PC-9 (cell line): Measurements from ENCODE around the gene PROSER2. TPM values are rescaled to one million over a fixed set of nuclear protein-coding genes. Genes with fewer than 3 reads are reported as not detected.

ENCODE experiments used
- BruUV-seq: library from RNA; stranded (reverse); fragments of 400-500 nt; replicated peaks from 2 replicates; lab custom pipeline; 2021; lab: Mats Ljungman, UMichigan
- CTCF ChIA-PET: fragments of 300-600 bp; sonication (Branson Sonifier 250); formaldehyde crosslinking; loops from one replicate; lab custom pipeline; 2022; ENCODE audit warnings: antibody characterized with exemption; lab: Charles Lee
- POLR2A ChIA-PET: fragments of 300-600 bp; sonication (Branson Sonifier 250); formaldehyde crosslinking; loops from one replicate; lab custom pipeline; 2022; ENCODE audit warnings: antibody characterized with exemption; ENCODE audit not compliant: unreplicated experiment; lab: Charles Lee
- DNase-seq, 2 experiments: peaks; one replicate each; pipeline versions ENCODE4 v3.0.0 to v3.0.0-alpha.2; 2015 to 2022; ENCODE audit warnings: mixed read lengths in 1 of 2
- H2AFZ ChIP-seq: fragments of 200-600 bp; sonication (generic); 2 replicates; pipeline ENCODE4 v1.8.1; 2017; ENCODE audit warnings: antibody characterized with exemption
- H3F3A ChIP-seq: fragments of 200-600 bp; sonication (generic); 2 replicates; pipeline ENCODE4 v1.8.1; 2017; ENCODE audit warnings: antibody characterized with exemption, mild to moderate bottlenecking, low read depth; ENCODE audit not compliant: insufficient read depth
- H3K27ac ChIP-seq: fragments of 200-600 bp; sonication (generic); 2 replicates; pipeline ENCODE4 v1.6.1; 2016; ENCODE audit warnings: mixed run types
- H3K27me3 ChIP-seq: fragments of 200-600 bp; sonication (generic); 2 replicates; pipeline ENCODE4 v1.6.1; 2016; ENCODE audit warnings: low read depth, mixed run types; ENCODE audit not compliant: insufficient read depth
- H3K36me3 ChIP-seq: fragments of 200-600 bp; sonication (generic); 2 replicates; pipeline ENCODE4 v1.6.1; 2016; ENCODE audit warnings: low read depth, mixed run types
- H3K4me1 ChIP-seq: fragments of 200-600 bp; sonication (generic); replicated peaks from 2 replicates; pipeline ENCODE4 v1.6.1; 2016; ENCODE audit warnings: mixed run types; ENCODE audit not compliant: insufficient read depth
- H3K4me2 ChIP-seq: fragments of 200-600 bp; sonication (generic); 2 replicates; pipeline ENCODE4 v1.6.1; 2017; ENCODE audit warnings: mixed run types
- H3K4me3 ChIP-seq: fragments of 200-600 bp; sonication (generic); 2 replicates; pipeline ENCODE4 v1.6.1; 2016; ENCODE audit warnings: mixed run types
- H3K79me2 ChIP-seq: fragments of 200-600 bp; sonication (generic); 2 replicates; pipeline ENCODE4 v1.6.1; 2017; ENCODE audit warnings: low read depth, mixed run types
- H3K9me2 ChIP-seq: fragments of 200-600 bp; sonication (generic); 2 replicates; pipeline ENCODE4 v1.8.1; 2017; ENCODE audit warnings: mild to moderate bottlenecking; ENCODE audit not compliant: insufficient read depth
- H3K9me3 ChIP-seq: fragments of 200-600 bp; sonication (generic); 2 replicates; pipeline ENCODE4 v1.8.1; 2016; ENCODE audit warnings: low read depth; ENCODE audit not compliant: insufficient read depth
- H4K20me1 ChIP-seq: fragments of 200-600 bp; sonication (generic); 2 replicates; pipeline ENCODE4 v1.8.1; 2017; ENCODE audit not compliant: insufficient read depth
- CTCF ChIP-seq: fragments of 200-600 bp; sonication (generic); conservative IDR thresholded peaks from 2 replicates; pipeline ENCODE4 v1.6.1; 2017; ENCODE audit warnings: mixed run types, antibody characterized with exemption, mild to moderate bottlenecking, moderate library complexity
- EZH2 ChIP-seq: fragments of 200-600 bp; sonication (generic); IDR thresholded peaks from 2 replicates; pipeline ENCODE4 v1.8.0; 2017; ENCODE audit warnings: antibody characterized with exemption, low read depth
- intact Hi-C: fragments of 100-400 bp; cut with micrococcal nuclease; formaldehyde crosslinking; loops from one replicate; pipeline ENCODE4 v1.10.0; 2022; ENCODE audit not compliant: unreplicated experiment
- total RNA-seq: library from RNA; stranded (reverse); gene quantifications from 2 replicates; pipeline ENCODE4 v1.2.3, GENCODE V29; 2021

Gene PROSER2
- total RNA-seq, 1 experiment from 2014 or later: 66.6 TPM

GRCh38 chr10:11822809-11823121 is 391 bp upstream of the PROSER2 start:
- H2AFZ ChIP-seq: peak overlapping the region; percentile 75

GRCh38 chr10:11823989-11824346 is 812 bp downstream of the PROSER2 start:
- Histone ChIP-seq H3K27me3 (no peaks in the 10 kb centered on the region), H2AFZ (peak overlapping the region; percentile 75), H3K4me3 (peak overlapping the region; percentile 92), H3K79me2 (peaks cover 62% of the 10 kb centered on the region), H3K4me2 (peak overlapping the region; percentile 98), H3K27ac (peak overlapping the region; percentile 73), H3K36me3 (0 out of 2 replicates have a peak, but pooled peaks cover 6% of the 10 kb centered on the region), H3K9me3 (no peaks in the 10 kb centered on the region), H3K4me1 (peaks cover 65% of the 10 kb centered on the region), H4K20me1 (peaks cover 23% of the 10 kb centered on the region; the same call in 1 of the 2 replicates), H3K9me2 (no peaks in the 10 kb centered on the region), H3F3A (peaks cover 21% of the 10 kb centered on the region)
- ChIA-PET POLR2A (no interaction called here), CTCF (no interaction called here)
- no peak for DNase-seq
- no TSS peak for BruUV-seq
- no peak for TF ChIP-seq EZH2
- no peak for TF ChIP-seq CTCF
- intact Hi-C loops: loop anchor here (2.0 to 10.0 kb wide), 2 partner anchors 51 to 209 kb away; partner anchors contain the start of gene USP6NL

More at GRCh38 chr10:11822809-11823121, 391 bp upstream of the PROSER2 start:
- ChIA-PET POLR2A (no interaction called here), CTCF (interaction anchor here (0.6 to 0.9 kb wide), 2 partner anchors 164 to 951 kb away, joined by 3 to 6 read pairs; no protein-coding TSS in a partner anchor)
- Histone ChIP-seq H3K4me1 (peaks cover 59% of the 10 kb centered on the region), H3K36me3 (0 out of 2 replicates have a peak, but pooled peaks cover 6% of the 10 kb centered on the region), H3K27ac (peak overlapping the region; percentile 39; the same call in 1 of the 2 replicates), H3K4me3 (peak overlapping the region; percentile 92), H3K9me3 (no peaks in the 10 kb centered on the region), H4K20me1 (peaks cover 16% of the 10 kb centered on the region; the same call in 1 of the 2 replicates), H3K79me2 (peaks cover 50% of the 10 kb centered on the region), H3K27me3 (no peaks in the 10 kb centered on the region), H3K9me2 (no peaks in the 10 kb centered on the region), H3F3A (peaks cover 21% of the 10 kb centered on the region), H3K4me2 (peak overlapping the region; percentile 98)
- no peak for DNase-seq
- intact Hi-C loops: loop anchor here (10.0 kb wide), 1 partner anchor 208 kb away; the partner anchor contains the start of gene USP6NL
- TF ChIP-seq CTCF (no peak), EZH2 (no peak)
- BruUV-seq: no TSS peak

GRCh38 chr10:11824376-11824775 is 1.2 kb downstream of the PROSER2 start:
- Histone ChIP-seq H3K27me3 (no peaks in the 10 kb centered on the region), H3F3A (peaks cover 21% of the 10 kb centered on the region), H3K36me3 (0 out of 2 replicates have a peak, but pooled peaks cover 6% of the 10 kb centered on the region), H3K9me3 (no peaks in the 10 kb centered on the region), H3K4me3 (peak overlapping the region; percentile 92), H4K20me1 (peaks cover 23% of the 10 kb centered on the region; the same call in 1 of the 2 replicates), H2AFZ (no peak overlapping the region), H3K79me2 (peaks cover 66% of the 10 kb centered on the region), H3K27ac (peak overlapping the region; percentile 73), H3K4me2 (peak overlapping the region; percentile 98), H3K9me2 (no peaks in the 10 kb centered on the region), H3K4me1 (peaks cover 61% of the 10 kb centered on the region)
- intact Hi-C loops: loop anchor here (2.0 to 10.0 kb wide), 2 partner anchors 50 to 210 kb away; partner anchors contain the start of gene USP6NL
- no peak for DNase-seq
- ChIA-PET CTCF (no interaction called here), POLR2A (interaction anchor here (0.7 kb wide), 1 partner anchor 88 kb away, joined by 5 read pairs; no protein-coding TSS in a partner anchor)
- BruUV-seq: TSS peak; percentile 82
- TF ChIP-seq EZH2: no peak
- TF ChIP-seq CTCF: no peak
